GM23338 (cell line): ENCODE data around the gene INPP5D. TPM values are rescaled to one million over a fixed set of nuclear protein-coding genes. Genes with fewer than 3 reads are reported as not detected.

Experiments
- ATAC-seq: fragments of 200-7000 bp; cut with Tn5 transposase; 3 replicates; pipeline ENCODE4 v1.9.1; 2020
- DNase-seq: peaks from one replicate; pipeline ENCODE4 v3.0.0-alpha.2; 2015; ENCODE audit warnings: low spot score
- H2AFZ ChIP-seq: fragments of 200-600 bp; sonication (generic); 2 replicates; pipeline ENCODE4 v1.8.0; 2016; ENCODE audit warnings: antibody characterized with exemption, mild to moderate bottlenecking, moderate library complexity
- H3F3A ChIP-seq: fragments of 200-600 bp; sonication (generic); replicated peaks from 2 replicates; pipeline ENCODE4 v1.8.0; 2017; ENCODE audit warnings: antibody characterized with exemption, mixed run types, low read depth
- H3K27ac ChIP-seq: fragments of 200-600 bp; sonication (generic); 2 replicates; pipeline ENCODE4 v1.6.1; 2016; ENCODE audit warnings: low read depth
- H3K27me3 ChIP-seq: fragments of 200-600 bp; sonication (generic); 2 replicates; pipeline ENCODE4 v1.8.0; 2016; ENCODE audit warnings: mild to moderate bottlenecking, mixed run types, moderate library complexity; ENCODE audit not compliant: insufficient read depth
- H3K36me3 ChIP-seq: fragments of 200-600 bp; sonication (generic); 2 replicates; pipeline ENCODE4 v1.8.0; 2016; ENCODE audit warnings: mild to moderate bottlenecking; ENCODE audit not compliant: insufficient read depth
- H3K4me1 ChIP-seq: fragments of 200-600 bp; sonication (generic); 2 replicates; pipeline ENCODE4 v1.8.0; 2016; ENCODE audit warnings: mild to moderate bottlenecking, moderate library complexity; ENCODE audit not compliant: insufficient read depth
- H3K4me2 ChIP-seq: fragments of 200-600 bp; sonication (generic); 2 replicates; pipeline ENCODE4 v1.7.1; 2017; ENCODE audit warnings: mixed run types
- H3K4me3 ChIP-seq: fragments of 200-600 bp; sonication (generic); 2 replicates; pipeline ENCODE4 v1.6.1; 2016; ENCODE audit warnings: mixed run types
- H3K79me2 ChIP-seq: fragments of 200-600 bp; sonication (generic); replicated peaks from 2 replicates; pipeline ENCODE4 v1.8.0; 2017; ENCODE audit warnings: mild to moderate bottlenecking; ENCODE audit not compliant: insufficient read depth
- H3K9me2 ChIP-seq: fragments of 200-600 bp; sonication (generic); 2 replicates; pipeline ENCODE4 v1.8.0; 2017; ENCODE audit not compliant: insufficient read depth
- H4K20me1 ChIP-seq: fragments of 200-600 bp; sonication (generic); replicated peaks from 2 replicates; pipeline ENCODE4 v1.8.0; 2017; ENCODE audit warnings: mild to moderate bottlenecking; ENCODE audit not compliant: insufficient read depth
- H3K27ac Mint-ChIP-seq: 2 replicates; pipeline ENCODE4 v1.8.0; 2020; ENCODE audit warnings: inconsistent platforms, mild to moderate bottlenecking, moderate library complexity, mixed read lengths
- H3K27me3 Mint-ChIP-seq: 3 replicates; pipeline ENCODE4 v1.8.0; 2022; ENCODE audit warnings: low read depth, mild to moderate bottlenecking, moderate library complexity, mixed read lengths, inconsistent platforms; ENCODE audit not compliant: insufficient read depth, poor library complexity
- H3K36me3 Mint-ChIP-seq: 3 replicates; pipeline ENCODE4 v1.8.0; 2021; ENCODE audit warnings: low read depth, mild to moderate bottlenecking, inconsistent platforms, moderate library complexity, mixed read lengths
- H3K4me1 Mint-ChIP-seq: 3 replicates; pipeline ENCODE4 v1.8.0; 2020; ENCODE audit warnings: mild to moderate bottlenecking, inconsistent platforms, mixed read lengths
- H3K4me3 Mint-ChIP-seq: 3 replicates; pipeline ENCODE4 v1.8.0; 2021; ENCODE audit warnings: moderate library complexity, mild to moderate bottlenecking, inconsistent platforms, mixed read lengths
- H3K9me3 Mint-ChIP-seq: 3 replicates; pipeline ENCODE4 v1.8.0; 2020; ENCODE audit warnings: moderate library complexity, mild to moderate bottlenecking, inconsistent platforms, mixed read lengths
- CREB1 ChIP-seq: fragments of 250-450 bp; sonication (Bioruptor Pico); IDR thresholded peaks from 2 replicates; pipeline ENCODE4 v1.5.0; 2020; ENCODE audit warnings: low read depth, mild to moderate bottlenecking, moderate library complexity
- EZH2 ChIP-seq: fragments of 200-600 bp; sonication (generic); IDR thresholded peaks from one replicate; pipeline ENCODE4 v1.8.0; 2017; ENCODE audit warnings: antibody characterized with exemption, mild to moderate bottlenecking, low read depth; ENCODE audit not compliant: unreplicated experiment
- EZH2phosphoT487 ChIP-seq: fragments of 200-600 bp; sonication (generic); IDR thresholded peaks from one replicate; pipeline ENCODE4 v1.8.1; 2018; ENCODE audit warnings: antibody characterized with exemption; ENCODE audit not compliant: unreplicated experiment
- JUNB ChIP-seq: IDR thresholded peaks from one replicate; pipeline ENCODE4 v1.6.1; 2016; ENCODE audit warnings: antibody characterized with exemption; ENCODE audit not compliant: unreplicated experiment
- NANOG ChIP-seq: IDR thresholded peaks from 2 replicates; pipeline ENCODE4 v1.6.1; 2016; ENCODE audit warnings: antibody characterized with exemption, borderline replicate concordance
- POLR2AphosphoS5 ChIP-seq: IDR thresholded peaks from 2 replicates; pipeline ENCODE4 v1.6.1; 2016; ENCODE audit warnings: antibody characterized with exemption, low read depth
- STAT1 ChIP-seq: IDR thresholded peaks from one replicate; pipeline ENCODE4 v1.6.1; 2016; ENCODE audit warnings: antibody characterized with exemption; ENCODE audit not compliant: unreplicated experiment
- ZNF114 ChIP-seq: fragments of 250-450 bp; sonication (Bioruptor Pico); IDR thresholded peaks from 2 replicates; pipeline ENCODE4 v1.5.0; 2020; ENCODE audit warnings: mild to moderate bottlenecking, moderate library complexity
- ZNF331 ChIP-seq: fragments of 250-450 bp; sonication (Bioruptor Pico); IDR thresholded peaks from 2 replicates; pipeline ENCODE4 v1.5.0; 2020; ENCODE audit warnings: low read depth, mild to moderate bottlenecking, moderate library complexity
- polyA plus RNA-seq: library from polyadenylated mRNA; unstranded; fragments of >200 nt; fragmentation: Nextera tagmentation; extraction: Ambion mirVana; gene quantifications from 2 replicates; pipeline ENCODE4 v1.2.1, GENCODE V29; 2016
- total RNA-seq: library from RNA; depleted of rRNA; stranded (reverse); fragments of >200 nt; shearing (Covaris generic); gene quantifications from 2 replicates; pipeline ENCODE4 v1.2.3, GENCODE V29; 2014
- TF ChIP-seq, protein P1 (sequence below): IDR thresholded peaks from one replicate; pipeline ENCODE4 v1.6.1; 2018; ENCODE audit warnings: antibody characterized with exemption; ENCODE audit not compliant: unreplicated experiment
- TF ChIP-seq, protein P2 (sequence below): IDR thresholded peaks from 2 replicates; pipeline ENCODE4 v1.6.1; 2016; ENCODE audit warnings: antibody characterized with exemption
- TF ChIP-seq, protein P3 (sequence below), 2 experiments: fragments of 200-600 bp in 1 of 2; sonication (generic) in 1 of 2; conservative IDR thresholded peaks; 2 replicates each; pipeline versions ENCODE4 v1.5.1 to v1.6.1; 2016 to 2017; ENCODE audit warnings: antibody characterized with exemption in 2 of 2, low read depth in 2 of 2, mild to moderate bottlenecking in 2 of 2, moderate library complexity in 1 of 2
- TF ChIP-seq, protein P4 (sequence below): fragments of 250-450 bp; sonication (Bioruptor Pico); IDR thresholded peaks from 2 replicates; pipeline ENCODE4 v1.5.0; 2020; ENCODE audit warnings: mild to moderate bottlenecking, moderate library complexity

Gene INPP5D
- total and polyA plus RNA-seq, 2 experiments from 2014 or later, result 6.6 to 8.3 TPM

DNA sequence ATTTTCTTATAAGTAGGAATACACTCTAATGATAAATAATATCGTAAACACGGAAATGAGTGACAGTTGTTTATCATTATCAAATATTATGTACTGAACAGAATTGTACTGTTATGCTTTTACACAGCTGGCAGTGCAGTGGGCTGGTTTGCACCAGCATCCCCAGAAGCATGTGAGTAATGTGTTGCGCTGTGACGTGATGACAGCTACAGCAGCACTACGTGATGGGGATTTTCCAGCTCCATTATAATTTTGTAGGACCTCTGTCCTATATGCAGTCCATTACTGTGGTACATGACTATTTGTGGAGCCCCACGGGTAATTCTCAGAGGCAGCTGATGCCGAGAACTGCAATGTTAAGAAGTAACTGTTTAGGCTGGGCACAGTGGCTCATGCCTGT is 114.0 kb downstream of the INPP5D start:
- no peak for ATAC-seq
- Histone ChIP-seq H3K4me1 (no peaks in the 10 kb centered on the region; the same call in 1 of the 2 replicates), H3K36me3 (no peaks in the 10 kb centered on the region), H3K79me2 (no peaks in the 10 kb centered on the region), H3K9me2 (0 out of 2 replicates have a peak, but pooled peaks cover 5% of the 10 kb centered on the region), H3K4me2 (no peak overlapping the region), H3F3A (no peaks in the 10 kb centered on the region), H2AFZ (no peak overlapping the region), H4K20me1 (no peaks in the 10 kb centered on the region), H3K4me3 (no peak overlapping the region), H3K27ac (no peak overlapping the region), H3K27me3 (no peaks in the 10 kb centered on the region)
- Mint-ChIP-seq H3K4me3 (no peak overlapping the region), H3K27ac (no peak overlapping the region), H3K9me3 (no peaks in the 10 kb centered on the region), H3K27me3 (peaks cover 9% of the 10 kb centered on the region), H3K36me3 (peaks cover 23% of the 10 kb centered on the region), H3K4me1 (peaks cover 2% of the 10 kb centered on the region)
- DNase-seq, result no peak
- TF ChIP-seq, protein P1, sequence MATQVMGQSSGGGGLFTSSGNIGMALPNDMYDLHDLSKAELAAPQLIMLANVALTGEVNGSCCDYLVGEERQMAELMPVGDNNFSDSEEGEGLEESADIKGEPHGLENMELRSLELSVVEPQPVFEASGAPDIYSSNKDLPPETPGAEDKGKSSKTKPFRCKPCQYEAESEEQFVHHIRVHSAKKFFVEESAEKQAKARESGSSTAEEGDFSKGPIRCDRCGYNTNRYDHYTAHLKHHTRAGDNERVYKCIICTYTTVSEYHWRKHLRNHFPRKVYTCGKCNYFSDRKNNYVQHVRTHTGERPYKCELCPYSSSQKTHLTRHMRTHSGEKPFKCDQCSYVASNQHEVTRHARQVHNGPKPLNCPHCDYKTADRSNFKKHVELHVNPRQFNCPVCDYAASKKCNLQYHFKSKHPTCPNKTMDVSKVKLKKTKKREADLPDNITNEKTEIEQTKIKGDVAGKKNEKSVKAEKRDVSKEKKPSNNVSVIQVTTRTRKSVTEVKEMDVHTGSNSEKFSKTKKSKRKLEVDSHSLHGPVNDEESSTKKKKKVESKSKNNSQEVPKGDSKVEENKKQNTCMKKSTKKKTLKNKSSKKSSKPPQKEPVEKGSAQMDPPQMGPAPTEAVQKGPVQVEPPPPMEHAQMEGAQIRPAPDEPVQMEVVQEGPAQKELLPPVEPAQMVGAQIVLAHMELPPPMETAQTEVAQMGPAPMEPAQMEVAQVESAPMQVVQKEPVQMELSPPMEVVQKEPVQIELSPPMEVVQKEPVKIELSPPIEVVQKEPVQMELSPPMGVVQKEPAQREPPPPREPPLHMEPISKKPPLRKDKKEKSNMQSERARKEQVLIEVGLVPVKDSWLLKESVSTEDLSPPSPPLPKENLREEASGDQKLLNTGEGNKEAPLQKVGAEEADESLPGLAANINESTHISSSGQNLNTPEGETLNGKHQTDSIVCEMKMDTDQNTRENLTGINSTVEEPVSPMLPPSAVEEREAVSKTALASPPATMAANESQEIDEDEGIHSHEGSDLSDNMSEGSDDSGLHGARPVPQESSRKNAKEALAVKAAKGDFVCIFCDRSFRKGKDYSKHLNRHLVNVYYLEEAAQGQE, result no peak
- TF ChIP-seq EZH2 (no peak), STAT1 (no peak), NANOG (no peak), JUNB (no peak), EZH2phosphoT487 (no peak), CREB1 (CRISPR knock-in tag) (no peak), ZNF114 (CRISPR knock-in tag) (no peak), POLR2AphosphoS5 (no peak), ZNF331 (CRISPR knock-in tag) (no peak)
- TF ChIP-seq, protein P2, sequence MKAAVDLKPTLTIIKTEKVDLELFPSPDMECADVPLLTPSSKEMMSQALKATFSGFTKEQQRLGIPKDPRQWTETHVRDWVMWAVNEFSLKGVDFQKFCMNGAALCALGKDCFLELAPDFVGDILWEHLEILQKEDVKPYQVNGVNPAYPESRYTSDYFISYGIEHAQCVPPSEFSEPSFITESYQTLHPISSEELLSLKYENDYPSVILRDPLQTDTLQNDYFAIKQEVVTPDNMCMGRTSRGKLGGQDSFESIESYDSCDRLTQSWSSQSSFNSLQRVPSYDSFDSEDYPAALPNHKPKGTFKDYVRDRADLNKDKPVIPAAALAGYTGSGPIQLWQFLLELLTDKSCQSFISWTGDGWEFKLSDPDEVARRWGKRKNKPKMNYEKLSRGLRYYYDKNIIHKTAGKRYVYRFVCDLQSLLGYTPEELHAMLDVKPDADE, result no peak
- TF ChIP-seq, protein P3, sequence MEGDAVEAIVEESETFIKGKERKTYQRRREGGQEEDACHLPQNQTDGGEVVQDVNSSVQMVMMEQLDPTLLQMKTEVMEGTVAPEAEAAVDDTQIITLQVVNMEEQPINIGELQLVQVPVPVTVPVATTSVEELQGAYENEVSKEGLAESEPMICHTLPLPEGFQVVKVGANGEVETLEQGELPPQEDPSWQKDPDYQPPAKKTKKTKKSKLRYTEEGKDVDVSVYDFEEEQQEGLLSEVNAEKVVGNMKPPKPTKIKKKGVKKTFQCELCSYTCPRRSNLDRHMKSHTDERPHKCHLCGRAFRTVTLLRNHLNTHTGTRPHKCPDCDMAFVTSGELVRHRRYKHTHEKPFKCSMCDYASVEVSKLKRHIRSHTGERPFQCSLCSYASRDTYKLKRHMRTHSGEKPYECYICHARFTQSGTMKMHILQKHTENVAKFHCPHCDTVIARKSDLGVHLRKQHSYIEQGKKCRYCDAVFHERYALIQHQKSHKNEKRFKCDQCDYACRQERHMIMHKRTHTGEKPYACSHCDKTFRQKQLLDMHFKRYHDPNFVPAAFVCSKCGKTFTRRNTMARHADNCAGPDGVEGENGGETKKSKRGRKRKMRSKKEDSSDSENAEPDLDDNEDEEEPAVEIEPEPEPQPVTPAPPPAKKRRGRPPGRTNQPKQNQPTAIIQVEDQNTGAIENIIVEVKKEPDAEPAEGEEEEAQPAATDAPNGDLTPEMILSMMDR (conservative IDR thresholded peaks at IDR 0.05; ENCODE audit: low read depth in 2 of 2), result no peak
- TF ChIP-seq, protein P4, sequence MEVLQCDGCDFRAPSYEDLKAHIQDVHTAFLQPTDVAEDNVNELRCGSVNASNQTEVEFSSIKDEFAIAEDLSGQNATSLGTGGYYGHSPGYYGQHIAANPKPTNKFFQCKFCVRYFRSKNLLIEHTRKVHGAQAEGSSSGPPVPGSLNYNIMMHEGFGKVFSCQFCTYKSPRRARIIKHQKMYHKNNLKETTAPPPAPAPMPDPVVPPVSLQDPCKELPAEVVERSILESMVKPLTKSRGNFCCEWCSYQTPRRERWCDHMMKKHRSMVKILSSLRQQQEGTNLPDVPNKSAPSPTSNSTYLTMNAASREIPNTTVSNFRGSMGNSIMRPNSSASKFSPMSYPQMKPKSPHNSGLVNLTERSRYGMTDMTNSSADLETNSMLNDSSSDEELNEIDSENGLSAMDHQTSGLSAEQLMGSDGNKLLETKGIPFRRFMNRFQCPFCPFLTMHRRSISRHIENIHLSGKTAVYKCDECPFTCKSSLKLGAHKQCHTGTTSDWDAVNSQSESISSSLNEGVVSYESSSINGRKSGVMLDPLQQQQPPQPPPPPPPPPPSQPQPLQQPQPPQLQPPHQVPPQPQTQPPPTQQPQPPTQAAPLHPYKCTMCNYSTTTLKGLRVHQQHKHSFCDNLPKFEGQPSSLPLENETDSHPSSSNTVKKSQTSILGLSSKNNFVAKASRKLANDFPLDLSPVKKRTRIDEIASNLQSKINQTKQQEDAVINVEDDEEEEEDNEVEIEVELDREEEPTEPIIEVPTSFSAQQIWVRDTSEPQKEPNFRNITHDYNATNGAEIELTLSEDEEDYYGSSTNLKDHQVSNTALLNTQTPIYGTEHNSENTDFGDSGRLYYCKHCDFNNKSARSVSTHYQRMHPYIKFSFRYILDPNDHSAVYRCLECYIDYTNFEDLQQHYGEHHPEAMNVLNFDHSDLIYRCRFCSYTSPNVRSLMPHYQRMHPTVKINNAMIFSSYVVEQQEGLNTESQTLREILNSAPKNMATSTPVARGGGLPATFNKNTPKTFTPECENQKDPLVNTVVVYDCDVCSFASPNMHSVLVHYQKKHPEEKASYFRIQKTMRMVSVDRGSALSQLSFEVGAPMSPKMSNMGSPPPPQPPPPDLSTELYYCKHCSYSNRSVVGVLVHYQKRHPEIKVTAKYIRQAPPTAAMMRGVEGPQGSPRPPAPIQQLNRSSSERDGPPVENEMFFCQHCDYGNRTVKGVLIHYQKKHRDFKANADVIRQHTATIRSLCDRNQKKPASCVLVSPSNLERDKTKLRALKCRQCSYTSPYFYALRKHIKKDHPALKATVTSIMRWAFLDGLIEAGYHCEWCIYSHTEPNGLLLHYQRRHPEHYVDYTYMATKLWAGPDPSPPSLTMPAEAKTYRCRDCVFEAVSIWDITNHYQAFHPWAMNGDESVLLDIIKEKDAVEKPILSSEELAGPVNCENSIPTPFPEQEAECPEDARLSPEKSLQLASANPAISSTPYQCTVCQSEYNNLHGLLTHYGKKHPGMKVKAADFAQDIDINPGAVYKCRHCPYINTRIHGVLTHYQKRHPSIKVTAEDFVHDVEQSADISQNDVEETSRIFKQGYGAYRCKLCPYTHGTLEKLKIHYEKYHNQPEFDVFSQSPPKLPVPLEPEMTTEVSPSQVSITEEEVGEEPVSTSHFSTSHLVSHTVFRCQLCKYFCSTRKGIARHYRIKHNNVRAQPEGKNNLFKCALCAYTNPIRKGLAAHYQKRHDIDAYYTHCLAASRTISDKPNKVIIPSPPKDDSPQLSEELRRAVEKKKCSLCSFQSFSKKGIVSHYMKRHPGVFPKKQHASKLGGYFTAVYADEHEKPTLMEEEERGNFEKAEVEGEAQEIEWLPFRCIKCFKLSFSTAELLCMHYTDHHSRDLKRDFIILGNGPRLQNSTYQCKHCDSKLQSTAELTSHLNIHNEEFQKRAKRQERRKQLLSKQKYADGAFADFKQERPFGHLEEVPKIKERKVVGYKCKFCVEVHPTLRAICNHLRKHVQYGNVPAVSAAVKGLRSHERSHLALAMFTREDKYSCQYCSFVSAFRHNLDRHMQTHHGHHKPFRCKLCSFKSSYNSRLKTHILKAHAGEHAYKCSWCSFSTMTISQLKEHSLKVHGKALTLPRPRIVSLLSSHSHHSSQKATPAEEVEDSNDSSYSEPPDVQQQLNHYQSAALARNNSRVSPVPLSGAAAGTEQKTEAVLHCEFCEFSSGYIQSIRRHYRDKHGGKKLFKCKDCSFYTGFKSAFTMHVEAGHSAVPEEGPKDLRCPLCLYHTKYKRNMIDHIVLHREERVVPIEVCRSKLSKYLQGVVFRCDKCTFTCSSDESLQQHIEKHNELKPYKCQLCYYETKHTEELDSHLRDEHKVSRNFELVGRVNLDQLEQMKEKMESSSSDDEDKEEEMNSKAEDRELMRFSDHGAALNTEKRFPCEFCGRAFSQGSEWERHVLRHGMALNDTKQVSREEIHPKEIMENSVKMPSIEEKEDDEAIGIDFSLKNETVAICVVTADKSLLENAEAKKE (CRISPR knock-in tag), result no peak
